ENCODE data around the gene GCAT. TPM values are rescaled to one million over a fixed set of nuclear protein-coding genes. Genes with fewer than 3 reads are reported as not detected.

The GCAT gene
- total and polyA plus RNA-seq, 10 of the 15 experiments (the other 5 are each of a cell fraction or from before 2014, with no cell fraction given) = 0.95 to 34.3 (median 15.3) TPM

DNA sequence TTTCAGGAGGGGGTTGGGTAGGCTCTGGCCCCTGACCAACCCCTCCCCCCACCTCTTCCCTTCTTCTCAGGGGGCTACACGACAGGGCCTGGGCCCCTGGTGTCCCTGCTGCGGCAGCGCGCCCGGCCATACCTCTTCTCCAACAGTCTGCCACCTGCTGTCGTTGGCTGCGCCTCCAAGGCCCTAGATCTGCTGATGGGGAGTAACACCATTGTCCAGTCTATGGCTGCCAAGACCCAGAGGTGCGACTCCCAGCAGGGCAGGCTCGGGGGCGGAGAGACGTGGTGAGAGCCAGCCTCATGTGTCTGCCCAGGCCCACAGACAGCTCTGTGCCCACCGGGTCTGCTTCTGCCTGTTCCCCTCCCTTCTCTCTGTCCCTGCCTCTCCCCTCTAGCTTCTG is 7.9 kb downstream of the GCAT start:
- ChIA-PET POLR2A (no interaction called here), SMC1A (ENCODE audit: uncharacterized antibody, unreplicated experiment) (interaction anchor here (1.2 to 5.2 kb wide), 2 partner anchors 47 to 150 kb away, joined by 3 to 53 read pairs; no protein-coding TSS in a partner anchor), RAD21 (ENCODE audit: unreplicated experiment) (no interaction called here), CTCF (interaction anchor here (0.7 to 8.7 kb wide), 6 partner anchors 48 to 274 kb away, joined by 3 to 121 read pairs (median 4); no protein-coding TSS in a partner anchor)
- Histone ChIP-seq H3K36me3 (ENCODE audit: control insufficient read depth in 2 of 2, insufficient read depth in 2 of 2, low read length in 1 of 2) (no peaks in the 10 kb centered on the region), H3K27ac (ENCODE audit: control insufficient read depth, insufficient read depth) (no peak overlapping the region), H3K79me2 (ENCODE audit: control insufficient read depth, insufficient read depth, low read length) (no peaks in the 10 kb centered on the region), H3K4me1 (ENCODE audit: control insufficient read depth, insufficient read depth, low read length) (peaks cover 10% of the 10 kb centered on the region), H3K9me3 (replicated peaks; ENCODE audit: control insufficient read depth, insufficient read depth, low read length) (no peaks in the 10 kb centered on the region), H3K9ac (ENCODE audit: control insufficient read depth, insufficient read depth, low read length) (no peak overlapping the region), H2AFZ (ENCODE audit: control insufficient read depth, low read depth, low read length) (no peak overlapping the region), H3K27me3 (replicated peaks in 1 of 2; ENCODE audit: control insufficient read depth in 2 of 2, insufficient read depth in 2 of 2, low read length in 1 of 2) (peaks cover 0 to 2% of the 10 kb centered on the region in 2 experiments; a peak in 2 of 4 replicates), H3K4me3 (no peak overlapping the region), H4K20me1 (ENCODE audit: control insufficient read depth, insufficient read depth) (no peaks in the 10 kb centered on the region), H3K4me2 (ENCODE audit: control insufficient read depth, insufficient read depth) (no peak overlapping the region)
- ATAC-seq (no peak), FAIRE-seq (no peak), DNase-seq (ENCODE audit: low read depth, low spot score) (no peak)
- no TSS peak for BruUV-seq (replicated peaks)
- in situ Hi-C loops (cut with MboI) = loop anchor here (5.0 kb wide), 2 partner anchors 47 to 147 kb away; no protein-coding TSS in a partner anchor
- intact Hi-C loops (cut with micrococcal nuclease; ENCODE audit: unreplicated experiment) = loop anchor here (5.0 kb wide), 1 partner anchor 117 kb away; no protein-coding TSS in a partner anchor
- no peak for TF ChIP-seq HDGF (IDR thresholded peaks at IDR 0.05)
- no peak for TF ChIP-seq BHLHE40 (IDR thresholded peaks at IDR 0.05; ENCODE audit: borderline replicate concordance in 1 of 2, low read depth in 2 of 2, low read length in 1 of 2)
- no peak for TF ChIP-seq E2F4 (IDR thresholded peaks at IDR 0.05; ENCODE audit: low read depth, low read length)
- TF ChIP-seq PAX5 (IDR thresholded peaks at IDR 0.05; ENCODE audit: borderline replicate concordance, low read depth, low read length) = no peak
- no peak for TF ChIP-seq SKIL (IDR thresholded peaks at IDR 0.05; ENCODE audit: low read depth, poor library complexity, severe bottlenecking)
- TF ChIP-seq GABPA (IDR thresholded peaks at IDR 0.05; ENCODE audit: low read depth) = no peak
- no peak for TF ChIP-seq IRF5 (IDR thresholded peaks at IDR 0.05; ENCODE audit: borderline replicate concordance)
- no peak for TF ChIP-seq SMARCA5 (IDR thresholded peaks at IDR 0.05)
- WGBS (ENCODE audit: insufficient coverage, insufficient replicate concordance, low lambda C conversion rate, missing lambda C conversion rate) = 70% methylated on average over 5 of the region's 12 CpGs

Data from GM12878 (cell line).